ENCODE measurements around the gene TMEM196. TPM values are rescaled to one million over a fixed set of nuclear protein-coding genes. Genes with fewer than 3 reads are reported as not detected.

The TMEM196 gene
- total and polyA plus RNA-seq, 8 donors, result 0.19 to 5.2 (median 0.66) TPM

DNA sequence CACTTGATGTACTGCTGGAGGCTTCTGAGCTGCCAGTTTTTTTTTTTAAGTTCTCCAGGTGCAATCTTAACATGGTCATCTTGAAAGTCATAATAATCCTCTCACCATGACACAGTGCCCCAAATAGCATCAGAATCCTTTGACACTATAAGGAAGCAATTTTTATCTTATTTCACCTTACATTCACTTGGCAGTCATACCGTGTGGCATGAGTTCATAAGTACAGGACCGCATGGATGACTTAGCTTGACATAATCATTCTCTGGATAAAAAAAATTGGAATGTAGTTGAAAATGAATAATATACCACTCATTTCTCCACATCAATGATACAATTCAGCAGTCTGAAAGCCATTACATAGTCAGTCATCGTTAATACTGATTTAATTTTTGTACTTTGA lies 25.6 kb upstream of the TMEM196 start:
- 56 to 70% methylated on average over 3 of the region's 3 CpGs for WGBS, 2 donors

DNA sequence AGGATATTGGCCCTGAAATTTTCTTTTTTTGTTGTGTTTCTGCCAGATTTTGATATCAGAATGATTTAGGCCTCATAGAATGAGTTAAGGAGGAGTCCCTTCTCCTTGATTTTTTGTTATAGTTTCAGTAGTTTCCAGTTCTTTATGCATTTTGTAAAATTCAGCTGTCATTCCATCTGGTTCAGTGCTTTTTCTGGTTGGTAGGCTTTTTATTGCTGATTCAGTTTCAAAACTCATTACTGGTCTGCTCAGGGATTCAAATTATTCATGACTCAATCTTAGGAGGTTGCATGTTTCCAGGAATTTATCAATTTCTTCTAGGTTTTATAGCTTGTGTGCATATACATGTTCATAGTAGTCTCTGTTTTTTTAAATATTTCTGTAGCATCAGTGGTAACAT lies 10.1 kb upstream of the TMEM196 start:
- Histone ChIP-seq H3K4me1 (no peaks in the 10 kb centered on the region), H3K36me3 (no peaks in the 10 kb centered on the region), H3K27ac (no peak overlapping the region), H3K4me3 (no peak overlapping the region), H3K9me3 (no peaks in the 10 kb centered on the region), H3K27me3 (no peaks in the 10 kb centered on the region)
- no peak for ATAC-seq
- FAIRE-seq, result no peak
- intact Hi-C loops (cut with DNase I), result no loop called here
- TF ChIP-seq, protein P1, sequence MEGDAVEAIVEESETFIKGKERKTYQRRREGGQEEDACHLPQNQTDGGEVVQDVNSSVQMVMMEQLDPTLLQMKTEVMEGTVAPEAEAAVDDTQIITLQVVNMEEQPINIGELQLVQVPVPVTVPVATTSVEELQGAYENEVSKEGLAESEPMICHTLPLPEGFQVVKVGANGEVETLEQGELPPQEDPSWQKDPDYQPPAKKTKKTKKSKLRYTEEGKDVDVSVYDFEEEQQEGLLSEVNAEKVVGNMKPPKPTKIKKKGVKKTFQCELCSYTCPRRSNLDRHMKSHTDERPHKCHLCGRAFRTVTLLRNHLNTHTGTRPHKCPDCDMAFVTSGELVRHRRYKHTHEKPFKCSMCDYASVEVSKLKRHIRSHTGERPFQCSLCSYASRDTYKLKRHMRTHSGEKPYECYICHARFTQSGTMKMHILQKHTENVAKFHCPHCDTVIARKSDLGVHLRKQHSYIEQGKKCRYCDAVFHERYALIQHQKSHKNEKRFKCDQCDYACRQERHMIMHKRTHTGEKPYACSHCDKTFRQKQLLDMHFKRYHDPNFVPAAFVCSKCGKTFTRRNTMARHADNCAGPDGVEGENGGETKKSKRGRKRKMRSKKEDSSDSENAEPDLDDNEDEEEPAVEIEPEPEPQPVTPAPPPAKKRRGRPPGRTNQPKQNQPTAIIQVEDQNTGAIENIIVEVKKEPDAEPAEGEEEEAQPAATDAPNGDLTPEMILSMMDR (IDR thresholded peaks at IDR 0.05), result no peak
- no peak for DNase-seq

More for the DNA sequence above, 25.6 kb upstream of the TMEM196 start:
- no peaks in the 10 kb centered on the region for H3K4me1 ChIP-seq
- no peak for FAIRE-seq
- DNase-seq, result no peak
- H3K9me3 ChIP-seq, result no peaks in the 10 kb centered on the region
- TF ChIP-seq, protein P1 (IDR thresholded peaks at IDR 0.05), result no peak
- intact Hi-C loops (cut with DNase I), result no loop called here
- ATAC-seq, result no peak
- H3K36me3 ChIP-seq, result no peaks in the 10 kb centered on the region
- H3K27ac ChIP-seq, result no peak overlapping the region
- H3K27me3 ChIP-seq, result no peaks in the 10 kb centered on the region
- no peak overlapping the region for H3K4me3 ChIP-seq

GRCh38 chr7:19776981-19777380 lies 3.6 kb upstream of the TMEM196 start:
- intact Hi-C loops (cut with DNase I), result no loop called here
- TF ChIP-seq, protein P1 (IDR thresholded peaks at IDR 0.05), result no peak
- H3K9me3 ChIP-seq, result no peaks in the 10 kb centered on the region
- ATAC-seq, result no peak
- peaks cover 0 to 5% (median 2%) of the 10 kb centered on the region in 4 donors for H3K27me3 ChIP-seq
- FAIRE-seq, result no peak
- H3K4me1 ChIP-seq, result no peaks in the 10 kb centered on the region
- H3K4me3 ChIP-seq, result no peak overlapping the region
- no peaks in the 10 kb centered on the region for H3K36me3 ChIP-seq
- no peak for DNase-seq
- no peak overlapping the region for H3K27ac ChIP-seq
- 57 to 74% methylated on average over 4 of the region's 4 CpGs for WGBS, 2 donors

- H3K27me3 ChIP-seq, result peaks cover 0 to 12% (median 6%) of the 10 kb centered on the region in 4 donors
- TF ChIP-seq, protein P1 (IDR thresholded peaks at IDR 0.05), result no peak
- no peak for FAIRE-seq
- H3K4me3 ChIP-seq, result no peak overlapping the region
- no peak for DNase-seq
- H3K36me3 ChIP-seq, result no peaks in the 10 kb centered on the region
- 64 to 70% methylated on average over 1 of the region's 1 CpG for WGBS, 2 donors
- no peak for ATAC-seq
- no peaks in the 10 kb centered on the region for H3K4me1 ChIP-seq
- H3K9me3 ChIP-seq, result no peaks in the 10 kb centered on the region
- intact Hi-C loops (cut with DNase I), result no loop called here
- no peak overlapping the region for H3K27ac ChIP-seq
Observed at GRCh38 chr7:19775578-19775977, 2.2 kb upstream of the TMEM196 start.

DNA sequence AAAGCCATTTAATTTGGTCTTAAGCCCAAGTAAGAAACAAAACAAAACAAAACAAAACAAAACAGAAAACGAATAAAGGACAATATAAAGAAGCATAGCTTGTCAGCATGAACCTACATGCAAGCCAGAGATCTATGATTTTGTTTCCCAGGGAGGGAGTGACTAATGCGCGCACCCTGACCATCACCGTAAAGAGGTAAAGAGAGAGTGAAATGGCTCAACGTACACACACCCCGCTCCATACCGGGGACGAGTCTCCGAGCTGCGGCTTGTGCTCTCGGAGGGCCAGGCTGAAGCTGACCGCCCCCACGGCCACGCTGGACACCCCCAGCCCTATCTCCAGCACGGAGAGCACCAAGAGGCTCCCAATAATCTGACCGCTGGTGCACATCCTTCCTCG lies 1.1 kb downstream of the TMEM196 start:
- Histone ChIP-seq H3K4me1 (no peaks in the 10 kb centered on the region), H3K27me3 (peaks cover 0 to 21% (median 6%) of the 10 kb centered on the region in 4 donors), H3K4me3 (peak overlapping the region in 1 of 4 donors; percentile 33), H3K9me3 (no peaks in the 10 kb centered on the region), H3K27ac (no peak overlapping the region), H3K36me3 (no peaks in the 10 kb centered on the region)
- WGBS, 2 donors, result 6 to 7% methylated on average over 17 of the region's 17 CpGs
- DNase-seq (peak in 1 of 6 donors; percentile 17), ATAC-seq (peak in 3 of 4 donors; percentile 20 to 61 (median 43)), FAIRE-seq (no peak)
- intact Hi-C loops (cut with DNase I), result no loop called here
- TF ChIP-seq, protein P1 (IDR thresholded peaks at IDR 0.05), result no peak

All from pancreas (tissue), 10 donors.